Femur (tissue), 1 donor: ENCODE measurements around the gene ARL15.

Source experiments
- DNase-seq: peaks from one replicate; pipeline ENCODE4 v3.0.0-alpha.2; 2017

Gene ARL15

GRCh38 chr5:54242297-54242696, 68.1 kb downstream of the ARL15 start:
- DNase-seq: no peak

DNA sequence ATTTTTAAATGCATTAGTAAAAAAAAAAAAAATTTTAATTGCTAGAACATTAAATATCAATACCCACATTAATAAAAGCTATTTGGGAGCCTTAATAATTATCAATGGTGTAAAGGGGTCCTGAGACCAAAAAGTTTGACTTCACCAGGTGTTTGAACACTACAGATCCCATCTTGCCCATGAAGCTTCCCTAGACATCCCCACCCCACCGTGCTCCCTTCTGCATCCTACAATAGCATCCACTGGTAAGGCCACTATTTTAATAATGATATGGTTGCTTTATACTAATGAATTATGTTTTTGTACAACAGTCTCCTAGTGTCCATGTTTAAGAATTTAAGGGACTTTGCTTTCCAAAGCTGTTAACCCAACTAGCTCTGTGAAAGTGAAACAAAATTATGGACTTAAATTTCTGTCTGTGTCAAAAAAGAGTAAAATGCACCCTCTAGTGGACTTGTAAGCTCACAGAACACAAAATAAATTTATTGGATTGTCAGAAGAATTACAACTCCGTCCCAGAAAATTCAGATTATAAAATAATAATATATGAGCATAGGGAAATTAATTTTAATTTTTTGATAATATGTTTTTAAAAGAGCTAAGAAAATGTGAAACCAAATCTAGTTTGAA, 76.0 kb downstream of the ARL15 start:
- no peak for DNase-seq

DNA sequence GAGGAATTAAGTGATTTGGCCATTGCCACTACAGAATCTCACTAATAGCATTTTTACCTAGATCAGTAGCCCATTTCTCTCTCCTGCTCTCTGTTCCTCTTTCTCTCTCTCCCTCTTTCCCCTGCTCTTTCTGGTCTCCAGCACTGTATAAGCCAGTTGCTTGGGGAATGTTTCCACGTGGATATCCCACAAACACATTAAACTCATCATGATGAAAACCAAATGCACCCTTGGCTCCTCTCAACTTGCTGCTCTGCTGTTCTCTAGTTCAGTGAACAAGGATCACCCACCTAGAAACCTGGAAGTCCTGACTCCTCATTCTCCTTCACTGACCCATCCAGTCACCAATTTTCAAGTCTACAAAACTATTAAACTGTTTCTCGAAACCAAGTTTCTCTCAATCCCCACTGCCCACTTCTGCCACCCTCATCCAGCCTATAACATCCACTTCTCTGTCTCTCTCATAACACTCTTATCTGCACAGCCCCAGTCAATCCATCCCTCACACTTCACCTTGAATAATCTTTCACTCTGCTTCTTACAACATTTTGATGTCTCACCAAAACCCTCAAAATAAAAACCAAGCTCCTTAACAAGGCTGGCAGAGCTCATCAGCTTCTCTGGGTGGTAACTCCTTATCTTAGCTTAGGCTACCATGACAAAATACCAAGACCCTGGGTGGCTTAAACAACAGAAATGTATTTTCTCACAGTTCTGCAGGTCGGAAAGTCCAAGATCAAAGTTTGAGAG, 79.3 kb downstream of the ARL15 start:
- no peak for DNase-seq

GRCh38 chr5:54229041-54229780, 81.2 kb downstream of the ARL15 start:
- DNase-seq: peak; percentile 75

DNA sequence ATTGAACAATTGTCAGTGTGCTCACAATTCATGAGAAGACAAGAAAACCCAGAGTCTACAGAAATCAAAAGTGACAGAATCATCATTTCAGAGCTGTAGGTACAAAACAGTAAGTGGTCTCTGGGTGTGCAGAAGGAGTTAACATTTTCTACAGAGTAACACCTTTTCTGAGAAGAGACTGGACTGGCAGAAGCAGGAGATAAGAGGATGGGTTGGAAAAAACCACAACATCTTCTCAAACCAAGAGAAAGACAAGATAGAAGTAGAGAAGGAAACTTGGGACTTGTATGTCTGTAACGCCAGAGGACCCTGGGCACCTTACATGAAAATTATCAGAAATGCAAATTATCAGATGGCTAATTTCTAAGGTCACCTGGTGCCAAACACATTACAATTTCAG, 82.6 kb downstream of the ARL15 start:
- DNase-seq: no peak

- no peak for DNase-seq
Observed at GRCh38 chr5:54227109-54227508, 83.3 kb downstream of the ARL15 start.

- no peak for DNase-seq
Observed at GRCh38 chr5:54226215-54226614, 84.2 kb downstream of the ARL15 start.

GRCh38 chr5:54224103-54224826, 86.1 kb downstream of the ARL15 start:
- no peak for DNase-seq

GRCh38 chr5:54222336-54222735, 88.0 kb downstream of the ARL15 start:
- no peak for DNase-seq

- no peak for DNase-seq
Observed at GRCh38 chr5:54221135-54221534, 89.2 kb downstream of the ARL15 start.

GRCh38 chr5:54220230-54221040, 89.9 kb downstream of the ARL15 start:
- DNase-seq: no peak

- peak; percentile 56 for DNase-seq
Observed at GRCh38 chr5:54217826-54218503, 92.4 kb downstream of the ARL15 start.

DNA sequence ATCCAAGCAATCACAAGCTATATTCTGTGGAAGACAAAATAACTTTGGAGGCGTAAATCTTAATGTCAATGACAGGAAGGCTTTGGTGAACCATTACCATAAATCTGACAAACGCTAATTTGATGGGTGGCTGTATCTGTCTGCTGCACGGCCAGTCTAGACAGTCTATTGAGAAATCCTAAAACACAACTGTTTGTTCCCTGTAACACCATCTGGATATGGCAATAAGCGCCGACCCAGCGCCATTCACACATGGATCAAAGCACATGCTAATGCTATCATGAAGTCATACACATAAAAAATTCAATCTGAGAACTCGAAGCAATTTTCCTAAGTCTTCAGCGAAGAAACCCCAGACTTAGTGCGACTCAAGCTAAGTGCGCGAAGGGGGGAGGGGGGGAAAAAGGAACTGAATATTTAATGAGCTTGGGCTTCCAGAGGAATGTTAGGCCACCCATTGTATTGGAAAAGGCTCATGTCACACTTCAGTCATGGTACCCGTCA, 95.1 kb downstream of the ARL15 start:
- DNase-seq: no peak

DNA sequence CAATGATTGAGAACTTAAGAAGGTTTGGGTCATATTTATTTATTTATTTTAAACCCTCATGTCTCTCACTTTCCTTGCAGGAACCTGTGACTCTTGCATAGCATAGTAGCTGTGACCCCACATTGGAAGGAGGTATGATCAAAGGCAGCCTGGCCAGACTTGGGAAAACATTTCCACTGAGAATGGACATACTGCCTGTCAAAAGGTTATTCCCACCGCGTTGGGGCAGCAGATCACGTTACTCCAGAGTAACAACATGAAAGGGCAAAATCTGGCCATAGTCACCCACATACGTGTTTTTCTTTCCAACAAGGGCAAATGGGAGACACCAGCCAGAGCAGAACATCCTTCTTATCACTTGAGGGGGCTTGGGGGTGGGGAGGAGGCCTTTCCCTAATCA, 95.7 kb downstream of the ARL15 start:
- DNase-seq: no peak

- DNase-seq: no peak
Observed at GRCh38 chr5:54212331-54212730, 98.0 kb downstream of the ARL15 start.

GRCh38 chr5:54211912-54212311, 98.5 kb downstream of the ARL15 start:
- no peak for DNase-seq

GRCh38 chr5:54207566-54207965, 102.8 kb downstream of the ARL15 start:
- no peak for DNase-seq

- no peak for DNase-seq
Observed at GRCh38 chr5:54206580-54207229, 103.7 kb downstream of the ARL15 start.

DNA sequence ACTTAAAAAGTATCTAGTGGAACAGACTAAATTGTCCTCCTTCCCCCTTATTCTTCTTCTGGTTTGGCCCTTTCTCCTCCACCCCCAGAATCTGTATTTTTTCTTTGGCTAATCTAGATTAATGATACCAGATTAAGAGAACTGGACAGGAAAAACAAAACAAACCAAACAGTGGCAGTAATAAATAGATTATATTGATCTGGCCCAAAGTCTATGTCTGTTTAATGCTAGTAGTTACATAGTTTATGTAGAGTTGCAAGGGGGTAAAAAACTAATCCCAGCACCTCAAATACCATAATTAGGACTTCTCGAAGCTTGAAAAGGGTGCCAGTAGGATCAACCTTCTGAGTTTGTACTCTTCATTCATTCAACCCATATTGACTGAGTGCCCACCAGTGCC, 104.5 kb downstream of the ARL15 start:
- no peak for DNase-seq

DNA sequence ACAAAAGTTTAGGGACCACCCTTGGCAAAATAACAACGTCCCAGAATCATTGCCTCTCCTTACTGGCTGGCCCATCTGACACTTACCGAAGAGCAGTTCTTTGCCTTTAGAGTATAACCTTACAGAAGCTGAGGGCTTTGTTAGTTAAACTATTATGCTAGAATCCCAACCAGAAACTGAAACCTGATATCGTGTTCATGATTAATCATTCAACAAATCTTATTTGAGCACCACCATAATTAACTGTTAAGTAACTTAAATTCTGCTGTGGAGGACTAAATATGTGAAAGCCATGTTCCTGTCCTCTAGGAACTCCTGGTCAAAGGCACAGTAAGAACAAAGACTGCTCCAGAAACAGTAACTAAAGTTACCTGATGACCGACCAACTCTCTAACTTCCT, 104.9 kb downstream of the ARL15 start:
- DNase-seq: no peak

- DNase-seq: no peak
Observed at GRCh38 chr5:54197018-54197417, 113.4 kb downstream of the ARL15 start.
